Epithelial cell of alveolus of lung (primary cell): ENCODE results near the gene HOXB1. TPM values are rescaled to one million over a fixed set of nuclear protein-coding genes. Genes with fewer than 3 reads are reported as not detected.

Experiments
- total RNA-seq: library from RNA; depleted of rRNA; stranded (reverse); fragments of >200 nt; gene quantifications from 2 replicates; pipeline ENCODE4 v1.2.1, GENCODE V29; 2015

HOXB1 gene
- not detected in 2 replicates for total RNA-seq

DNA sequence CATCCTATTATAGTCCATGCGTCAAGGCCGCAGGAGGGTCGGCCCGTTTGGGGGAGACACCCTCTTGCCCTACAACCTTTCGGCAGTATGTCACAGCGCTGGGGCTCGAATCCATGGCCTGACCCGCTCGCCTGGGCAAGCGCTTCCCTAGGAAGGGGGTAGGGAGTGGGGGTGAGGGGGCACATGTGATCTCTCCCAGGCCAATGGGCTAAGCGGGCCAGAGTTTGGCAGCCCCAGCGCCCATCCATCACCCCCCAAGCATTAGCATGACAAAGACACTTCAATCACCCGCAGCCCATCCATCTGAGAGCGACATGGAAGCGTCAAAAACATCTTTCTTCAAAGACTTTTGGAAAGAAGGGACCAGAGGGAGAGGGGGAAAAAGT is at the start of gene HOXB1:
TSS of gene HOXB1 (minus strand) at position 125 of the 386 bp plus-strand sequence. CDS start at position 18, 107 bp downstream.

DNA sequence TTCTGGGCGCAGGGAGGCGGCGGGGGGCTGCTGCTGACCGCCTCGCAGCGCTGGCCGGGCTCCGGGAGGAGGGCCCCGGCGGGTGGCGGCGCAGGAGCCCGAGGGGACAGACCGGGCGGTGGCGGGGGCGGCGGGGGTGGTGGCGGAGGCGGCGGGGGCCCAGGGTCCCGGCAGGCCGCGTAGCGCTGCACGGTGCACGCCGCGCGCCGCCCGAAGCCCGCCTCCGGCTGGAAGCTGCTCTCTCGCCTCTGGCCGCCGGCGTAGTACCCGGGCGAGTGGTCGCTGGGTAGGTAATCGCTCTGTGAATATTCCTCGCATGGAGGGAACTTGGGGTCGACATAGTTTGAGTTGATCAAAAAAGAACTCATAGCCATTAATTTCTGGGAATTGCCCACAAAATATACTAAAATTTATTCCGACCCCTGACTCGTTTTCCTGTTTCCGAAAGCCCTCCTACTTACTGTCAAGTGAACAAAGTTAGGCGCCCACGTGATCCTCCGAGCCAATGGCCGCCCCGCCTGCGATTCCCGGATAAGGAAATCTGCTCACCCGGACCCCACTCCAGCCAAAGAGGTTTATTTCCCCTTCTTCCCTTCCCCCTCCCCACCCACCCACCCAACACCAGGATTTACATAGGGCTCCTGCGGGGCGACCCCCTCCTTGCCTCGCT is 47.3 kb upstream of the HOXB1 start, which contains the start of gene HOXB4:
TSS of gene HOXB4 (minus strand) at position 405 of the 670 bp plus-strand sequence. CDS start at position 374, 31 bp downstream.

DNA sequence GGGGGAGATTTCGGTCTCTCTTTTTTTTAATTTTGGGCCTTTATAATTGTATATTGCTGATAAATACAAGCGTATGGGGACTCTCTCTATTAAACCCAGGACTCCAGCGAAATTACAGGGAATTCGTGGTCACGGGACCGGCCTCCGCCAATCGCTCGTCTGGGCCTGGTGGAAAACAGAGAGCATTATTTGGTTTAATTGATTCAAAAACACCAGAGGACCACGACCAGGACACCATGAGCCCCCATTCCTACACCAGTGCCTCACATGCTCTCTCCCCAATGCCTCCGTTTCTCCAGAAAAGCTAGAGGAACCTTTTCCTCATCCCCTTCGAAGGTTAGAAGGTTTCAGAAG is 14.2 kb upstream of the HOXB1 start, which contains the start of gene HOXB2:
TSS of gene HOXB2 (minus strand) at position 88 of the 354 bp plus-strand sequence. CDS start 198 bp downstream, outside the sequence.

Other genes starting within 250 kb of the HOXB1 start
- gene SKAP1, start 100.8 kb downstream of the HOXB1 start, total RNA-seq, result 0.78 TPM in 1 of 2 replicates, not detected in the other
- 28.7 and 38.7 TPM in 2 replicates for gene HOXB2, start 14.1 kb upstream of the HOXB1 start, total RNA-seq
- 10.3 and 12.5 TPM in 2 replicates for gene HOXB4, start 47.3 kb upstream of the HOXB1 start, total RNA-seq
- gene HOXB3, start 59.2 kb upstream of the HOXB1 start, total RNA-seq, result 26.4 and 44.7 TPM in 2 replicates
- 8.4 and 18.9 TPM in 2 replicates for gene HOXB5, start 62.8 kb upstream of the HOXB1 start, total RNA-seq
- 64.5 and 66.3 TPM in 2 replicates for gene HOXB6, start 74.0 kb upstream of the HOXB1 start, total RNA-seq
- 13.2 and 14.9 TPM in 2 replicates for gene HOXB7, start 80.0 kb upstream of the HOXB1 start, total RNA-seq
- 0.39 and 1.4 TPM in 2 replicates for gene HOXB8, start 84.3 kb upstream of the HOXB1 start, total RNA-seq
- gene HOXB9, start 95.3 kb upstream of the HOXB1 start, total RNA-seq, result not detected in 2 replicates
- gene PRAC1, start 191.5 kb upstream of the HOXB1 start, total RNA-seq, result not detected in 2 replicates
- not detected in 2 replicates for gene PRAC2, start 192.2 kb upstream of the HOXB1 start, total RNA-seq
- gene HOXB13, start 197.7 kb upstream of the HOXB1 start, total RNA-seq, result not detected in 2 replicates